CD4-positive, alpha-beta T cell treated with Interleukin-6 at 100 ng/mL for 8 hours (primary cell): ENCODE measurements around the gene USHBP1.

Experiments used
- DNase-seq: peaks from one replicate; pipeline ENCODE4 v3.0.0-alpha.2; 2020; ENCODE audit warnings: mixed read lengths, low spot score

Gene USHBP1

DNA sequence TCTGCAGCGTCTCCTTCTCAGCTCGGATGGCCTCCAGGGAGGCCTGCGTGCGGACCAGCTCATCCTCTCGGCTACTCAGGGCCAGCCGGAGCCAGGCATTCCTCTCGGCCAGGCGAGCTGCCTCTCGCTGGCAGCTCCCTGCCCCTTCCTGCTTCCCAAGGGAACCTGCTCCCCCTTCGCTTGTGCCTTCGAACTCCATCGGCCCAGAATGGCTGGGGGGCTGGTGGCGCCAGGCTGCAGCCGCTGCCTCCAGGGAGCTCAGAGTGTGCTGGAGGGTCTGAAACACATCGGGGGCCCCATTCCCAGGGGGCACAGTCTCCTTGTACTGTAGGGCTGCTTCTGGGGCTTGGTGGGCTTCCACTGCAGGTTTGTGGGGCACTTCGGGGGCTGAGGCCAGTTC is 2.0 kb downstream of the USHBP1 start:
- no peak for DNase-seq

GRCh38 chr19:17260842-17261325 is 3.7 kb downstream of the USHBP1 start:
- DNase-seq, result peak; percentile 90

- no peak for DNase-seq
These were observed 4.6 kb downstream of the USHBP1 start for GRCh38 chr19:17259934-17260333.

- no peak for DNase-seq
These were observed 5.3 kb downstream of the USHBP1 start for GRCh38 chr19:17259118-17259780.

DNA sequence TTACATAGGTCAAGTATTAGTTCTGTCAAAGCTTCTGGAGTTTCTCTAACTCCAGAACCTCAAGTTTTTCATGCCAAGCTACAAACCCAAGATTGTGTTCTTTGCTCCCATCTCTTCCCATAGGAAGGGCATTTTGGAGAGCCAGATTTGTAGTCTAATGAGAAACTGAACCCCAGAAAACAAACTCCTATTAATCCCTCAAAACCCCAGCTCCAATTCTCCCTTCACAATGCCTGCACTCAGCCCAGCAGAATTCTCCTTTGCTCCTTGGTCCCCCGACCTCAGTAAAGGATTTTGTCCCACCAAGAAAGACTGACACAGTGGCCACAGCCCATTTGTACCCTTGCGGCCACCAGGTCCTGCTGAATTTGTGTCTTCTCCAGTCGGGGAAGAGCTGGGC is 8.4 kb downstream of the USHBP1 start:
- no peak for DNase-seq

- no peak for DNase-seq
These were observed 9.4 kb downstream of the USHBP1 start for GRCh38 chr19:17255150-17255621.

DNA sequence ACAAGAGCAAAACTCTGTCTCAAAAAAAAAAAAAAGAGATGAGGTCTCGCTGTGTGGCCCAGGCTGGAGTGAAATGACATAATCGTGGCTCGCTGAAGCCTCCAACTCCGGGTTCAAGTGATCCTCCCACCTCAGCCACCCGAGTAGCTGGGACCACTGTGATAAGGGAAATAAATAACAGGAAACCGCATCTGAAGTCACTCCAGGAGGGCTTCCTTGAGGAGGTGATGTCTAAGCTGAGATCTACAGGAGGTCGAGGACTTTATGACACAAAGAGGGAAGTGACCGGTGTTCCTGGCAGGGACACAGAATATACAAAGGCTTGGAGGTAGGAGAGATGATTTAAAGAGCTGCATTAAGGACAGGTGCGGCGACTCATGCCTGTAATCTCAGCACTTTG is 9.9 kb downstream of the USHBP1 start:
- no peak for DNase-seq

DNA sequence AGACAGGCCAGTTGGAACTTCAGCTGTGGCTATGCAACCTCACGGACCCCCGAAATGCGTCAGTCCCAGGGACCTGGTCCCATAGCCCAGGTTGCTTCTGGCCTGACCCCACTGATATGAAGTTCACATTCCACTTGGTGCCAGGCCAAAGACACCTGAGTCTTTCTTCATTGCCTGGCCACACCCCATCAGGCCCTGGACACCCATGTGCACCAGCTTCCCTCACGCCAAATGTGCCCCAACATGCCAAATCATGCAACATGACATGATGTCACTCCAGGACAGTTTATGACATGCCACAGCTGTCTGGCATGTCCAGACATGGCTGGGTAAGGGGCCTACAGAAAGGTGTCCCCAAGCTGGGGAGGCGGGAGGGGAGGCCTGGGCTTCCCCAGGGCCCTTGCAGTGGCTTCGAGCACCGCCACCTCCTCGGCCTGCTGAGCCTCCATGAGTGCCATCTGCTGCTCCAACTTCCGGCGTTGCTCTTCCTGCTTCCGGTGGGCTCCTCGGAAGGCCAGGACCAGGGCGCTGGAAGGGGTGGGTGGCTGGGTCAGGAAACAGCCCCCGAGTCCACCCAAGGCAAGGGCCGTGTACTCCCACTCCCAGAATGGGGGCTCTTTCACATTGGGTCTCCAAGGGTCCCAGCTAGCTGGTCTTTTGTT is 14.5 kb downstream of the USHBP1 start:
- DNase-seq, result no peak

DNA sequence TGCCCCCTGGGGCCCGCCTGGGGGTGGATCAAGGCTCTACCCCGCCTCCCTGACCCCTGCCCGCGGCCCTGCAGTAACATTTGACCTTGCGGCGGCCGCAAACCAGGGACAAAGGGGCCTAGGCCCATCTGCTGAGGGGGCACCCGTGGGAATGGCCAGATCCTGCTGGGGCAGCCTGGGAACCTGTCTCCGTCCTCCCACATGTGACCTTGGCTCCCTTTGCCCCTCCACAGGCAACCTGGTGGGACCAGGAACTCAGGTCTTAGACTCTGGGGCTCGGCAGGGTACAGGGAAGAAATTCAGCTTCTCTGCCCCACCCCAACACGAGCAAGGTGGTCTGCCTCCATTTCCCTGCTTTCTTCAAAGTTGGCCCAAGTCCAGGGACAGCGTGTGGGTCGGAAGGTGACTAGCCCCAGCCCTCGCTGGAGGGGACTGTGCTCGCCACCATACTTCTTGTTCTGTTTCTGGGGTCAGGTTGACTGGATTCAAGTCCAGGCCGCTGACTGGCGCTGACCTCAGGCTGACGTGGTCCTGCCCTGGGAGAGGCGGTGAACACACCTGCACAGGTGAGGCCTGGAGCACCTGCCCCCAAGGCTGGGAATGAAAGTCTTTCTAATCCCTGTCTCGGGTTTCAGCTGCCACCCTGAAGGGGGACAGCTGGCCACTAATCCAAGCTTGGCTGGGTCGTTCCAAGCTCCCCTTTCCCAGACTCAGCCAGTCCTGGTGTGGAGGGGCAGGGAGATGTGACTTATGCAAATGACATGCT is 16.4 kb downstream of the USHBP1 start:
- DNase-seq, result no peak

- DNase-seq, result no peak
These were observed 17.7 kb downstream of the USHBP1 start for GRCh38 chr19:17246681-17247425.

DNA sequence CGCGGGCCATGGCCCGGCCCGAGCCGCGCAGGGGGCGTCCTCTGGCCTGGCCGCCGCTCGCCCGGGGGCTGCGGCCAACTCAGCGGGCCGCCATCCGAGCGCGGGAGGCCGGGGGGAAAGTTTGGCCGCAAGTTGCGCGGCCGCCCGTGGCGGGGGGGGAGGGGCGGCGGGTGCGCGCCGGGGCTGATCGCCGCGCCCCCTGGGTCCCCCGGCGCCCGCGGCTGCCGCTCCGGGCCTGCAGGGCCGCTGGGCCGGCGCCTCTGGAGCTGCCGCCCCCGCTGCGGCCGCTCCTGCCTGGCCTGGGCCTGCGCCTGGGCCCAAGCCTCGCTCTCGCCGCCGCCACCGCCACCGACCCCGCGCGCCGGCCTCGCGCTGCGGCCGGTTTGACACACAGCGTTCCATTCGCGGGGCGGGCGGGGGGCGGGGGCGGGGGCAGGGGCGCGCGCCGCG is 19.0 kb downstream of the USHBP1 start, which contains the start of gene NR2F6:
Gene NR2F6 (minus strand): TSS at position 385 of the 450 bp plus-strand sequence. CDS start 699 bp downstream, outside the sequence.
- no peak for DNase-seq

GRCh38 chr19:17244618-17245534 is 19.7 kb downstream of the USHBP1 start:
- no peak for DNase-seq

- no peak for DNase-seq
These were observed 20.5 kb downstream of the USHBP1 start for GRCh38 chr19:17243830-17244617.

- no peak for DNase-seq
These were observed 21.2 kb downstream of the USHBP1 start for GRCh38 chr19:17243211-17243829.

DNA sequence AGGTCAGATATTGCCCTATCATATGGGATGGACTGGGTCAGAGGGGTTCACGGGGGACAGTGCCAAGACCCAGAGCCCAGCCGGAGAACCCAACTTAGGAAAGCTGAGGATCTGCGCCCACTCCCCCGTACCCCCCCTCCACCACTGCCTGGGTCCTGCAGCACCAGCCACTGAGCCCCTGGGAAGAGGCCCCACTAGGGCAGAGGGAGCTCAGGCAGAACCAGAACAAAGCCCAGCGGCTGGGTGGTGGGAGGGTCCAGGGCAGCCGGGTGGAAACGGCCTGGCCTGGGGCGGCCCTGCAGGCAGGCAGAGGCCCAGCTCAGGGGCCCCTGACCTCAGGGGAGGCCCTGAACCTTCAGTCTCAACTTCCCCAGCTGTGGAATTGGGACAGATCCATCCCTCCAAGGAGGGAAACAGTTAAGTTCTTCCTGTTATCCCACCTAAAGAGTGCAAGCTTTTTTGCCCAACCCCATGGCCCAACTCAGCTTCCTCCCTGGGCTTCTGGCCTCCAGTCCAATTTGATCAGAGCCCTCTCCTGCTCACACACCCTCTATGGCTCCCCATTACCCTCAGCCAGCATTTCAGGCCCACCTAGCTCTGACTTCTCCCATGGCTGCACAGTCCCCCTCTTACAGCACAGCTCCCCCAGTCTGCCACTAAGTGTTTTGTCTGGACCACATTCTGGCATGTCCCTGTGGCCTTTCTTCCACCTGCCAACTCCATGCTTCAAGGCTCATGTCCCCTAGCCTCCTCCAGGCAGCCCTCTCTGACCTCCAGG is 21.9 kb downstream of the USHBP1 start:
- no peak for DNase-seq

GRCh38 chr19:17240826-17241399 is 23.6 kb downstream of the USHBP1 start:
- DNase-seq, result no peak

- DNase-seq, result no peak
These were observed 24.3 kb downstream of the USHBP1 start for GRCh38 chr19:17240062-17240752.
